Measurements from ENCODE around the gene UPK3A.

Gene UPK3A

GRCh38 chr22:45284705-45285262 lies at the start of gene UPK3A:
TSS of gene UPK3A (plus strand) at chr22:45284949. CDS start at chr22:45285014, 65 bp downstream.
- Histone ChIP-seq H3K9me3 (ENCODE audit: control insufficient read depth in 2 of 2, low read length in 2 of 2) (no peaks in the 10 kb centered on the region), H3K9ac (ENCODE audit: low read length in 2 of 2) (peak within 1 kb of the TSS; percentile 28 to 29), H3K36me3 (ENCODE audit: control insufficient read depth in 2 of 2, insufficient read depth in 2 of 2, low read length in 2 of 2) (no peaks in the 10 kb centered on the region), H3K27me3 (ENCODE audit: control insufficient read depth in 1 of 2, insufficient read depth in 2 of 2, low read length in 2 of 2) (peaks cover 6 to 10% of the 10 kb centered on the region in 2 donors), H3K4me1 (ENCODE audit: control insufficient read depth, insufficient read depth, low read length) (peaks cover 12% of the 10 kb centered on the region), H3K4me3 (ENCODE audit: low read length in 2 of 2) (peak within 1 kb of the TSS; percentile 22 to 57), H3K27ac (ENCODE audit: low read length) (no peak within 1 kb of the TSS)

- Histone ChIP-seq H3K9me3 (ENCODE audit: control insufficient read depth in 2 of 2, low read length in 2 of 2) (no peaks in the 10 kb centered on the region), H3K4me3 (ENCODE audit: low read length in 2 of 2) (no peak overlapping the region), H3K36me3 (ENCODE audit: control insufficient read depth in 2 of 2, insufficient read depth in 2 of 2, low read length in 2 of 2) (peaks cover 2 to 5% of the 10 kb centered on the region in 2 donors), H3K27ac (ENCODE audit: low read length) (no peak overlapping the region), H3K4me1 (ENCODE audit: control insufficient read depth, insufficient read depth, low read length) (peaks cover 16% of the 10 kb centered on the region), H3K9ac (ENCODE audit: low read length in 2 of 2) (no peak overlapping the region), H3K27me3 (ENCODE audit: control insufficient read depth in 1 of 2, insufficient read depth in 2 of 2, low read length in 2 of 2) (no peaks in the 10 kb centered on the region)
Observed at GRCh38 chr22:45235101-45235777, 49.5 kb upstream of the UPK3A start.

GRCh38 chr22:45235851-45236342 lies 48.9 kb upstream of the UPK3A start:
- Histone ChIP-seq H3K4me1 (ENCODE audit: control insufficient read depth, insufficient read depth, low read length) (peaks cover 16% of the 10 kb centered on the region), H3K4me3 (ENCODE audit: low read length in 2 of 2) (no peak overlapping the region), H3K27ac (ENCODE audit: low read length) (no peak overlapping the region), H3K9ac (ENCODE audit: low read length in 2 of 2) (no peak overlapping the region), H3K36me3 (ENCODE audit: control insufficient read depth in 2 of 2, insufficient read depth in 2 of 2, low read length in 2 of 2) (peaks cover 2 to 5% of the 10 kb centered on the region in 2 donors), H3K9me3 (ENCODE audit: control insufficient read depth in 2 of 2, low read length in 2 of 2) (no peaks in the 10 kb centered on the region), H3K27me3 (ENCODE audit: control insufficient read depth in 1 of 2, insufficient read depth in 2 of 2, low read length in 2 of 2) (no peaks in the 10 kb centered on the region)

- no peaks in the 10 kb centered on the region for H3K27me3 ChIP-seq (ENCODE audit: control insufficient read depth in 1 of 2, insufficient read depth in 2 of 2, low read length in 2 of 2)
- no peak overlapping the region for H3K9ac ChIP-seq (ENCODE audit: low read length in 2 of 2)
- peaks cover 20% of the 10 kb centered on the region for H3K4me1 ChIP-seq (ENCODE audit: control insufficient read depth, insufficient read depth, low read length)
- no peaks in the 10 kb centered on the region for H3K9me3 ChIP-seq (ENCODE audit: control insufficient read depth in 2 of 2, low read length in 2 of 2)
- H3K4me3 ChIP-seq (ENCODE audit: low read length in 2 of 2): no peak overlapping the region
- H3K27ac ChIP-seq (ENCODE audit: low read length): no peak overlapping the region
- peaks cover 2 to 5% of the 10 kb centered on the region in 2 donors for H3K36me3 ChIP-seq (ENCODE audit: control insufficient read depth in 2 of 2, insufficient read depth in 2 of 2, low read length in 2 of 2)
Observed at GRCh38 chr22:45237065-45237990, 47.4 kb upstream of the UPK3A start.

GRCh38 chr22:45238076-45238956 lies 46.4 kb upstream of the UPK3A start:
- H3K36me3 ChIP-seq (ENCODE audit: control insufficient read depth in 2 of 2, insufficient read depth in 2 of 2, low read length in 2 of 2): peaks cover 2 to 5% of the 10 kb centered on the region in 2 donors
- H3K27me3 ChIP-seq (ENCODE audit: control insufficient read depth in 1 of 2, insufficient read depth in 2 of 2, low read length in 2 of 2): no peaks in the 10 kb centered on the region
- no peak overlapping the region for H3K27ac ChIP-seq (ENCODE audit: low read length)
- H3K4me3 ChIP-seq (ENCODE audit: low read length in 2 of 2): no peak overlapping the region
- no peaks in the 10 kb centered on the region for H3K9me3 ChIP-seq (ENCODE audit: control insufficient read depth in 2 of 2, low read length in 2 of 2)
- no peak overlapping the region for H3K9ac ChIP-seq (ENCODE audit: low read length in 2 of 2)
- peaks cover 20% of the 10 kb centered on the region for H3K4me1 ChIP-seq (ENCODE audit: control insufficient read depth, insufficient read depth, low read length)

- no peak overlapping the region for H3K27ac ChIP-seq (ENCODE audit: low read length)
- peak overlapping the region; percentile 35 to 78 for H3K4me3 ChIP-seq (ENCODE audit: low read length in 2 of 2)
- H3K36me3 ChIP-seq (ENCODE audit: control insufficient read depth in 2 of 2, insufficient read depth in 2 of 2, low read length in 2 of 2): peaks cover 2 to 5% of the 10 kb centered on the region in 2 donors
- no peaks in the 10 kb centered on the region for H3K9me3 ChIP-seq (ENCODE audit: control insufficient read depth in 2 of 2, low read length in 2 of 2)
- H3K4me1 ChIP-seq (ENCODE audit: control insufficient read depth, insufficient read depth, low read length): peaks cover 20% of the 10 kb centered on the region
- no peak overlapping the region for H3K9ac ChIP-seq (ENCODE audit: low read length in 2 of 2)
- H3K27me3 ChIP-seq (ENCODE audit: control insufficient read depth in 1 of 2, insufficient read depth in 2 of 2, low read length in 2 of 2): no peaks in the 10 kb centered on the region
Observed at GRCh38 chr22:45238957-45239680, 45.6 kb upstream of the UPK3A start.

GRCh38 chr22:45239681-45240051 lies 45.1 kb upstream of the UPK3A start:
- no peak overlapping the region for H3K27ac ChIP-seq (ENCODE audit: low read length)
- no peaks in the 10 kb centered on the region for H3K9me3 ChIP-seq (ENCODE audit: control insufficient read depth in 2 of 2, low read length in 2 of 2)
- peak overlapping the region; percentile 62 to 66 for H3K9ac ChIP-seq (ENCODE audit: low read length in 2 of 2)
- peaks cover 2 to 5% of the 10 kb centered on the region in 2 donors for H3K36me3 ChIP-seq (ENCODE audit: control insufficient read depth in 2 of 2, insufficient read depth in 2 of 2, low read length in 2 of 2)
- peaks cover 20% of the 10 kb centered on the region for H3K4me1 ChIP-seq (ENCODE audit: control insufficient read depth, insufficient read depth, low read length)
- H3K4me3 ChIP-seq (ENCODE audit: low read length in 2 of 2): peak overlapping the region; percentile 70 to 78
- no peaks in the 10 kb centered on the region for H3K27me3 ChIP-seq (ENCODE audit: control insufficient read depth in 1 of 2, insufficient read depth in 2 of 2, low read length in 2 of 2)

- no peaks in the 10 kb centered on the region for H3K9me3 ChIP-seq (ENCODE audit: control insufficient read depth in 2 of 2, low read length in 2 of 2)
- H3K4me1 ChIP-seq (ENCODE audit: control insufficient read depth, insufficient read depth, low read length): peaks cover 20% of the 10 kb centered on the region
- no peaks in the 10 kb centered on the region for H3K27me3 ChIP-seq (ENCODE audit: control insufficient read depth in 1 of 2, insufficient read depth in 2 of 2, low read length in 2 of 2)
- peak overlapping the region; percentile 70 to 78 for H3K4me3 ChIP-seq (ENCODE audit: low read length in 2 of 2)
- peak overlapping the region; percentile 62 to 66 for H3K9ac ChIP-seq (ENCODE audit: low read length in 2 of 2)
- H3K27ac ChIP-seq (ENCODE audit: low read length): no peak overlapping the region
- peaks cover 2 to 5% of the 10 kb centered on the region in 2 donors for H3K36me3 ChIP-seq (ENCODE audit: control insufficient read depth in 2 of 2, insufficient read depth in 2 of 2, low read length in 2 of 2)
Observed at GRCh38 chr22:45240104-45240809, 44.5 kb upstream of the UPK3A start.
